Spleen (tissue), 11 donors: ENCODE data around the gene BLOC1S1. TPM values are rescaled to one million over a fixed set of nuclear protein-coding genes. Genes with fewer than 3 reads are reported as not detected.
"Not testable (repeated sequence)": the region's sequence is repeated elsewhere in the genome, so short reads cannot be mapped to it uniquely, and the experiment has no call there.

Source experiments
- DNase-seq: peaks from one replicate; pipeline ENCODE4 v3.0.0-alpha.2; 2020
- H3K27ac ChIP-seq, 8 donors: fragments of 200-600 bp; sonication (generic) in 7 of 8; 1 replicate in 4 of 8; 2 replicates in 4 of 8; pipeline versions ENCODE4 v1.5.0 to v1.8.0; 2016 to 2021; ENCODE audit warnings: inconsistent platforms in 4 of 8, mild to moderate bottlenecking in 4 of 8, moderate library complexity in 1 of 8
- H3K27me3 ChIP-seq, 7 donors: fragments of 200-600 bp; sonication (generic) in 6 of 7; replicated peaks in 1 of 7; 1 replicate in 4 of 7; 2 replicates in 3 of 7; pipeline versions ENCODE4 v1.5.0 to v1.8.0; 2016 to 2021; ENCODE audit warnings: inconsistent platforms in 3 of 7, mild to moderate bottlenecking in 1 of 7
- H3K36me3 ChIP-seq, 6 donors: fragments of 200-600 bp; sonication (generic) in 5 of 6; 1 replicate in 4 of 6; 2 replicates in 2 of 6; pipeline versions ENCODE4 v1.5.0 to v1.8.0; 2016 to 2021; ENCODE audit warnings: inconsistent platforms in 2 of 6
- H3K4me1 ChIP-seq, 6 donors: fragments of 200-600 bp; sonication (generic) in 5 of 6; 1 replicate in 3 of 6; 2 replicates in 3 of 6; pipeline versions ENCODE4 v1.5.0 to v1.8.0; 2016 to 2021; ENCODE audit warnings: inconsistent platforms in 3 of 6
- H3K4me3 ChIP-seq, 8 donors: fragments of 200-600 bp; sonication (generic) in 7 of 8; 1 replicate in 4 of 8; 2 replicates in 4 of 8; pipeline versions ENCODE4 v1.5.0 to v1.8.0; 2016 to 2021; ENCODE audit warnings: inconsistent platforms in 4 of 8, mild to moderate bottlenecking in 4 of 8, moderate library complexity in 2 of 8
- H3K9me3 ChIP-seq, 8 donors: fragments of 200-600 bp; sonication (generic) in 7 of 8; 1 replicate in 4 of 8; 2 replicates in 4 of 8; pipeline versions ENCODE4 v1.5.0 to v1.8.0; 2016 to 2021; ENCODE audit warnings: inconsistent platforms in 4 of 8
- POLR2A ChIP-seq, 3 donors: fragments of 450-650 bp; IDR thresholded peaks; one replicate each; pipeline ENCODE4 v1.5.1; 2017; ENCODE audit warnings: antibody characterized with exemption in 3 of 3, mild to moderate bottlenecking in 1 of 3
- POLR2AphosphoS5 ChIP-seq, 3 donors: sonication (generic); formaldehyde crosslinking; IDR thresholded peaks; one replicate each; pipeline ENCODE4 v1.5.1; 2017; ENCODE audit warnings: antibody characterized with exemption in 3 of 3
- WGBS, 5 donors: extraction: QIAGEN DNeasy Blood & Tissue Kit in 3 of 5; methylation state at CpG; one replicate each; pipeline versions ENCODE4 v1.1.5 to v1.1.7; 2013 to 2018; 5-methylcytosine and 5-hydroxymethylcytosine counted together
- intact Hi-C: fragments of 100-400 bp; cut with DNase I; formaldehyde crosslinking; loops from one replicate; pipeline ENCODE4 v1.15.0; 2023; ENCODE audit warnings: low total_unique reads
- polyA plus RNA-seq, 3 donors: library from polyadenylated mRNA; stranded (reverse); fragments of 200-250 nt; gene quantifications; one replicate each; pipeline ENCODE4 v1.2.1, GENCODE V29; 2013
- total RNA-seq, 7 donors: library from RNA; depleted of rRNA in 3 of 7; stranded (reverse); fragments of >200 nt in 3 of 7; fragmentation: NEBNext Ultra II Directional in 4 of 7; extraction: Animal tissue kit (Norgen Biotek cat#: 25700) in 4 of 7; gene quantifications; one replicate each; pipeline versions ENCODE4 v1.1.0 to v1.2.1, GENCODE V29; 2016 to 2021
- TF ChIP-seq, protein P1 (sequence below), 11 experiments: fragments of 200-600 bp in 7 of 11; fragments of 450-650 bp in 4 of 11; sonication (generic) in 4 of 11; IDR thresholded peaks in 8 of 11; conservative IDR thresholded peaks in 3 of 11; 1 replicate in 7 of 11; 2 replicates in 4 of 11; pipeline versions ENCODE4 v1.4.0 to v1.8.0; 2016 to 2021; ENCODE audit warnings: antibody characterized with exemption in 11 of 11, inconsistent platforms in 4 of 11, mild to moderate bottlenecking in 1 of 11
- donor health status: healthy with polysubstance abuse.
- donor health status: DM: no; HTN: no; CAD: no; lungs with moderate emphysema.
- donor health status: DM: no; HTN: no; CAD: no.
- donor health status: Bipolar disorder and iron deficiency.
- donor health status: healthy.
- donor health status: DM: no; HTN: no; CAD: no.
- donor health status: DM: yes; HTN: yes; CAD: no.

The BLOC1S1 gene
- total and polyA plus RNA-seq, 10 donors, result 113 to 304 (median 212) TPM

DNA sequence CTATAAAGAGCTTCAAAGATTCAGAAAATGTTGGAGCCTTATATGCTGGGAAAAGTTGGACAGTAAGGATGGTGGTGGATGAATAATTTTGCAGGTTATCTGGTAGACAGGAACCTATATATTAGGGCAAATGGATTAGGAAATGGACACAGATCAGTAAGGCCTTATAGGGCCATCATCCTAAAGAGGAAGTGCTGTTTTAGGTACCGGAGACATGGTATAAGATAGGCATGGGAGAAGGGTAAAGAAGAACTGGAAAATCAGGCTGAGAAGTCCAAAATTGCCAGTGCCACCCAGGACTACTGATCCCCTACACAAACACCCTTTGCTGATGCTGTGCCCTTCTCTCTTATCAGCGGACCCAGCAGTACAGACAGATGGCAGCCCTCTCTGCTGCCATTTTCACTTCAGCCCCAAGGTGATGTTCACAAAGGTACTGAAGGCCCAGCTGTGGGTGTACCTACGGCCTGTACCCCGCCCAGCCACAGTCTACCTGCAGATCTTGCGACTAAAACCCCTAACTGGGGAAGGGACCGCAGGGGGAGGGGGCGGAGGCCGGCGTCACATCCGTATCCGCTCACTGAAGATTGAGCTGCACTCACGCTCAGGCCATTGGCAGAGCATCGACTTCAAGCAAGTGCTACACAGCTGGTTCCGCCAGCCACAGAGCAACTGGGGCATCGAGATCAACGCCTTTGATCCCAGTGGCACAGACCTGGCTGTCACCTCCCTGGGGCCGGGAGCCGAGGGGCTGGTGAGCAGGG is 32.6 kb downstream of the BLOC1S1 start:
- 92 to 96% (median 95%) methylated on average over 12 to 18 of the region's 18 CpGs for WGBS, 5 donors
- no peak overlapping the region for H3K27ac ChIP-seq
- peaks cover 0 to 16% (median 2%) of the 10 kb centered on the region in 7 donors for H3K27me3 ChIP-seq
- H3K9me3 ChIP-seq, result no peaks in the 10 kb centered on the region
- TF ChIP-seq POLR2A (IDR thresholded peaks at IDR 0.05) (no peak), POLR2AphosphoS5 (IDR thresholded peaks at IDR 0.05) (peak; percentile 13 to 66 (median 38))
- H3K4me3 ChIP-seq, result no peak overlapping the region
- no peak for DNase-seq
- H3K36me3 ChIP-seq, result peaks cover 0 to 53% (median 22%) of the 10 kb centered on the region in 6 donors
- intact Hi-C loops, result no loop called here
- peaks cover 9 to 32% (median 29%) of the 10 kb centered on the region in 6 donors for H3K4me1 ChIP-seq

DNA sequence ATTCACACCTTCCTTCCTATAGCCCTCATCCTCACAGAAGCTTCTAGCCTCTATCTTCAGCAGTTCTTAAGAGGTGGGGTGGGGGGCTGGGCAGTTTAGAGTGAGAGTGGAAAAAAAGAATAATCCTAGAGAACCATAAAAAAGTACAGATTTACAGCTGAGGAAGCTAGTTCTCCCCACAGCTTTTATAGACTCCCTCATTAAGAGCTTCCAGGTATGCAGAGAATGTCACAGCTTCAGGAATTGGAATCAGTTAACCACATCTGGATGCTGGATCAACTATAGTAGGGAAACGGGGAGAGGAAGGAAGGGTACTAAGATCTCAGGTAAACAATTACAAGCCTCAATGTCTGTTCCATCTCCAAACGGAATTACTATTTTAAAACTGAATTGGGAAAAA is 39.4 kb downstream of the BLOC1S1 start:
- Histone ChIP-seq H3K4me3 (no peak overlapping the region), H3K27ac (no peak overlapping the region), H3K9me3 (no peaks in the 10 kb centered on the region), H3K27me3 (no peaks in the 10 kb centered on the region), H3K36me3 (peaks cover 4 to 100% (median 75%) of the 10 kb centered on the region in 6 donors), H3K4me1 (peaks cover 0 to 9% (median 0%) of the 10 kb centered on the region in 6 donors)
- no peak for DNase-seq
- TF ChIP-seq, protein P1, sequence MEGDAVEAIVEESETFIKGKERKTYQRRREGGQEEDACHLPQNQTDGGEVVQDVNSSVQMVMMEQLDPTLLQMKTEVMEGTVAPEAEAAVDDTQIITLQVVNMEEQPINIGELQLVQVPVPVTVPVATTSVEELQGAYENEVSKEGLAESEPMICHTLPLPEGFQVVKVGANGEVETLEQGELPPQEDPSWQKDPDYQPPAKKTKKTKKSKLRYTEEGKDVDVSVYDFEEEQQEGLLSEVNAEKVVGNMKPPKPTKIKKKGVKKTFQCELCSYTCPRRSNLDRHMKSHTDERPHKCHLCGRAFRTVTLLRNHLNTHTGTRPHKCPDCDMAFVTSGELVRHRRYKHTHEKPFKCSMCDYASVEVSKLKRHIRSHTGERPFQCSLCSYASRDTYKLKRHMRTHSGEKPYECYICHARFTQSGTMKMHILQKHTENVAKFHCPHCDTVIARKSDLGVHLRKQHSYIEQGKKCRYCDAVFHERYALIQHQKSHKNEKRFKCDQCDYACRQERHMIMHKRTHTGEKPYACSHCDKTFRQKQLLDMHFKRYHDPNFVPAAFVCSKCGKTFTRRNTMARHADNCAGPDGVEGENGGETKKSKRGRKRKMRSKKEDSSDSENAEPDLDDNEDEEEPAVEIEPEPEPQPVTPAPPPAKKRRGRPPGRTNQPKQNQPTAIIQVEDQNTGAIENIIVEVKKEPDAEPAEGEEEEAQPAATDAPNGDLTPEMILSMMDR (IDR thresholded peaks at IDR 0.05 in 8 of 11, conservative IDR thresholded peaks at IDR 0.05 in 3 of 11), result no peak
- TF ChIP-seq POLR2AphosphoS5 (IDR thresholded peaks at IDR 0.05), result no peak
- no peak for TF ChIP-seq POLR2A (IDR thresholded peaks at IDR 0.05)
- intact Hi-C loops, result no loop called here
- WGBS, 5 donors, result 74 to 87% (median 75%) methylated on average over 2 of the region's 2 CpGs

DNA sequence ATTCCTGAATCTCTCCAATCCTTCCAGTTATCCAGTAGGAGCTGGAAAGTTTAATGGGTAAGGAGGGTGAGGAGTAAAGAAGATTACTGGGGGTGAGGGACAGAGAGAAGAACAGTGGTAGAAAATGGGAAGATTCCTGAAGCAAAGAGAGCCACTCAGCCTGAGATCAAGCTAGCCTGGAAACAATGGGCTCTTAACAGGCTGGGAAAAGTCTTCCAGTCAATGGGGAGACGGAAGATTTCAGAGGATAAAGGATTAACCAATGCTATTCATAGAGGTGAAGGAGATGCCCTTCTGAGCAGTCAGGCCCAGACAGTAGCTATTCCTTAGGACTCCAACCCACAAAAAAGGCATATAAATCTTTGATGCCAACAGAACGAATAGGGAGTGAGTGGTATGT is 41.9 kb downstream of the BLOC1S1 start:
- WGBS, 5 donors, result 78 to 84% (median 82%) methylated on average over 2 of the region's 2 CpGs
- peaks cover 4 to 100% (median 69%) of the 10 kb centered on the region in 6 donors for H3K36me3 ChIP-seq
- intact Hi-C loops, result no loop called here
- no peaks in the 10 kb centered on the region for H3K9me3 ChIP-seq
- no peaks in the 10 kb centered on the region for H3K27me3 ChIP-seq
- no peak for DNase-seq
- H3K27ac ChIP-seq, result peak overlapping the region in 4 of 8 donors; percentile 4 to 74 (median 52)
- no peak overlapping the region for H3K4me3 ChIP-seq
- H3K4me1 ChIP-seq, result peaks cover 0 to 10% (median 0%) of the 10 kb centered on the region in 6 donors
- TF ChIP-seq, protein P1 (IDR thresholded peaks at IDR 0.05 in 8 of 11, conservative IDR thresholded peaks at IDR 0.05 in 3 of 11), result no peak
- TF ChIP-seq POLR2A (IDR thresholded peaks at IDR 0.05) (no peak), POLR2AphosphoS5 (IDR thresholded peaks at IDR 0.05) (no peak)

DNA sequence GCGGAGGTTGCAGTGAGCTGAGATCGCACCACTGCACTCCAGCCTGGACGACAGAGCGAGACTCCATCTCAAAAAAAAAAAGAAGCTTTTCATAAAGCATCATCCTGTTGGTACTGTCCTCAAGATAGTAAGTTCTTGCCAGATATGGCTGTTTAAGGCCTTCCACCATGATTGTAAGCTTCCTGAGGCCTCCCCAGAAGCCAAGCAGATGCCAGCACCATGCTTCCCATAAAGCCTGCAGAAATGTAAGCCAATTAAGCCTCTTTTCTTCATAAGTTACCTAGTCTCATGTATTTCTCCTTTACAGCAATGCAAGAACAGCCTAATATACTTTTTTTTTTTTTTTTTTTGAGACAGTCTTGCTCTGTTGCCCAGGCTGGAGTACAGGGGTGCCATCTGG is 42.7 kb downstream of the BLOC1S1 start:
- H3K4me3 ChIP-seq, H3K9me3 ChIP-seq, intact Hi-C loops, H3K27me3 ChIP-seq, DNase-seq: not testable (repeated sequence)
- Histone ChIP-seq H3K36me3 (peaks cover 4 to 100% (median 65%) of the 10 kb centered on the region in 6 donors), H3K4me1 (peaks cover 0 to 10% (median 0%) of the 10 kb centered on the region in 6 donors), H3K27ac (peak overlapping the region in 4 of 8 donors; percentile 32 to 74 (median 73))
- 95 to 98% (median 98%) methylated on average over 4 of the region's 4 CpGs for WGBS, 5 donors

DNA sequence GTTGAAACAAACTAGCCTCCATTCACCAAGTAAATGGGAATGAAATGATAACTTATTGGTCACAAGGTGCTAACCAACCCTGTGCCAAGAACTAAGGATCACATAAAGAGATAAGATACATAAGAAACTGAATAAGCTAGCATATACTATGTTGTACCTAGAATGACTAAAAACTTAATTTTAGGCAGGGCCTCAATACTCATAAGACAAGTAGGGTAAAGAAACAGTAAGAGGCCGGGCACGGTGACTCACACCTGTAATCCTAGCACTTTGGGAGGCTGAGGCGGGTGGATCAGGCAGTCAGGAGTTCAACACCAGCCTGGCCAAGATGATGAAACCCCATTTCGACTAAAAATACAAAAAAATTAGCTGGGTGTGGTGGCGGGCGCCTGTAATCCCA is 44.8 kb downstream of the BLOC1S1 start:
- Histone ChIP-seq H3K27ac (peak overlapping the region in 2 of 8 donors; percentile 26 to 74), H3K9me3 (no peaks in the 10 kb centered on the region), H3K4me1 (peaks cover 0 to 10% (median 0%) of the 10 kb centered on the region in 6 donors), H3K36me3 (peaks cover 4 to 98% (median 53%) of the 10 kb centered on the region in 6 donors), H3K27me3 (no peaks in the 10 kb centered on the region), H3K4me3 (no peak overlapping the region)
- no peak for TF ChIP-seq POLR2AphosphoS5 (IDR thresholded peaks at IDR 0.05)
- TF ChIP-seq POLR2A (IDR thresholded peaks at IDR 0.05), result no peak
- TF ChIP-seq, protein P1 (IDR thresholded peaks at IDR 0.05 in 8 of 11, conservative IDR thresholded peaks at IDR 0.05 in 3 of 11), result no peak
- intact Hi-C loops, result no loop called here
- no peak for DNase-seq
- WGBS, 5 donors, result 89 to 97% (median 90%) methylated on average over 6 of the region's 6 CpGs
